Retinal pigment epithelial cell (primary cell): Measurements from ENCODE around the gene SEPTIN2.

ENCODE experiments used
- DNase-seq: peaks from one replicate; pipeline ENCODE4 v3.0.0-alpha.2; 2010; ENCODE audit warnings: low read depth
- H3K4me3 ChIP-seq: 2 replicates; pipeline ENCODE4 v1.5.1; 2011; ENCODE audit warnings: mild to moderate bottlenecking, low read length, control low read depth, moderate library complexity
- CTCF ChIP-seq: conservative IDR thresholded peaks from 2 replicates; pipeline ENCODE4 v1.5.1; 2011; ENCODE audit warnings: low read depth, low read length, control low read depth, inconsistent platforms

SEPTIN2 gene

DNA sequence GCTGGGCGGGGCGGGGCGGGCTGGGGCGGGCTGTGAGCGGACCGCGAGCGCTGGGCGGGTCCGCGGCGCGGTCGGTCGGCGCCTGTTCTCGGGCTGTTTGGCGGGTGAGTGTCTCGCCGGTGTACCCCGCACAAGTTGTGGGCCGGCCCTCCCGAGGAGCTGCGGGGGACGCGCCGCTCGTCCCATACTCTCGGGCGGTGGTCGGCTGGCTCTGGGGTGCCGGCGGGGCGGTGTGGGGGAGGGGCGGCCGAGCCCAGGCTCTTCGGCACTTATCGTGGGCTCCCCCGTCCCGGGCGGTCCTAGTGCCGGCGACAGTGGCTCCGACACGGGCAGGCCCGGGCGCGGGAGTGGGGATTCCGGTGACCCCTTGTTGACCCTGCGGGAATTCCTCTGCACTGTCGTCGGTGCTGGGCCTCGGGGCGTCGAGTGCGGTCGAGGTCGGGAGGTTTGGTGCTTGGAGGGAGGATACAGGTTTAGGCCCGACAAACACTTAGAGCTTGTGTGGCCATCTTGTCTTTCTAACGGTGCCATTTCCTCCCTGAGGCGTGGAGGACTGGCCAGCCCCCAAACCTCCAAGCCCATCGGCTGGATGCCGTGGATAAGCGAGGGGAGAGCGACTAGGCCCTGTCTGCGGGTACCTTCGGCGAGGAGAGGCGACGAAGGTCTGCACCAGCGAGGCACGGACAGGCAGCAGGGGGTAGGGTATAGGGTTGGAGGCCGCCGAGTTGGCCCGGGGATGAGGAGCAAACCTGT, at the start of gene SEPTIN2:
SEPTIN2 (plus strand) TSS at position 47 of the 753 bp plus-strand sequence. CDS start 8,308 bp downstream, outside the sequence.
- no peak for TF ChIP-seq CTCF
- H3K4me3 ChIP-seq = peak within 1 kb of the TSS; percentile 96
- no peak for DNase-seq

- DNase-seq = no peak
- no peak for TF ChIP-seq CTCF
- no peak overlapping the region for H3K4me3 ChIP-seq
Measured at GRCh38 chr2:241267249-241268067, 48.3 kb upstream of the SEPTIN2 start.

DNA sequence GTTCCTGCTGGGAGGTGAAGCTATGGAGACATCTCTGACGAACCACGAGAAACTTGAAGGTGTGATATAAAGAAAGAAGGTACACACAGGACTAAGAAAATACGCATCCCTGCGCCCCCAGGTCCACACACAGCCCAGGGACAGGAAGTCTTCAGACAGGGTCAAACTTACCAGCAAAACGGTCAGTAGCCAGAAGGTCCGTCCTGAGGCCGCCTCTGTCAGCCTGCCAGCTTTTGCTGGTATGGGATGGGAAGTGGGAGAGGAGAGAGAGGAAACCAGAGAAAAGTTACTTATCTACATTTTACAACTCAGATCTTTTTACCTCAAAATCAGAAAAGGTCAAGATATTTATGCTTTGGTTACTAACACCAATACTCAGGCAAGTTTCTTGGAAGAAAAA, 47.4 kb upstream of the SEPTIN2 start:
- TF ChIP-seq CTCF = no peak
- DNase-seq = no peak
- no peak overlapping the region for H3K4me3 ChIP-seq

DNA sequence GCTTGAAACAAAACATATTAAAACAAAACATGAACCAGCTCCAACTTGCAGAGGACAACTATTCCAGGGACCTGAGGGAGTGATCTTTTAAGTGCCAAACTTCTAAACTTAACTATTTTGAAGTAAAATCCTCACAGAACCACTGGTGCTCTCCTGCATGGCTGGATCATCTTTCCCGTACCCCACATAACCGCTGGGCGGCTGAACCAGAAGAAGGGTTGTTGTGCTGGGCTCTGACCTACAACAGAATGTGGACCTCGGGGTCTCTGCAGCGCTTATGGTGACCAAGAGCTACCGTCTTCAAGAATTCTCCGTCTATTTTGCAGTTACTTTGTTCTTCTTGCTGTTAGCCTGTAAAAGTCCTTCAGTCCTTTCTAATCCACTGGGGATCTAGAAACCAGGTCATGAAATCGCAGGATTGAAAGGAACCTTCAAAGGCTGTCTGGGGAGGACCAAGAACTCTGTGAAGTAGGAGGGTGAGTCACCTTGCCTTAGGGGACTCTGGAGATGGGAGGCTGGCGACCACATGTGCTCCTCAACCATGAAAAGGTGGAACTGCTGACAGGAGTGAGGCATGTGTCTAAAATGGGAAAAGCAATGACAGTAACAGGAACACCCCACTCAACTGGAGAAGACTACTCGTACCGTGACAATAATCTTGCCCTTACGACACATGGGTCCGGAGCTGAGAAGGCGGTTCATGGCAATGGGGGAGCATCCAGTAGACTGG, 46.8 kb upstream of the SEPTIN2 start:
- no peak overlapping the region for H3K4me3 ChIP-seq
- no peak for TF ChIP-seq CTCF
- no peak for DNase-seq

DNA sequence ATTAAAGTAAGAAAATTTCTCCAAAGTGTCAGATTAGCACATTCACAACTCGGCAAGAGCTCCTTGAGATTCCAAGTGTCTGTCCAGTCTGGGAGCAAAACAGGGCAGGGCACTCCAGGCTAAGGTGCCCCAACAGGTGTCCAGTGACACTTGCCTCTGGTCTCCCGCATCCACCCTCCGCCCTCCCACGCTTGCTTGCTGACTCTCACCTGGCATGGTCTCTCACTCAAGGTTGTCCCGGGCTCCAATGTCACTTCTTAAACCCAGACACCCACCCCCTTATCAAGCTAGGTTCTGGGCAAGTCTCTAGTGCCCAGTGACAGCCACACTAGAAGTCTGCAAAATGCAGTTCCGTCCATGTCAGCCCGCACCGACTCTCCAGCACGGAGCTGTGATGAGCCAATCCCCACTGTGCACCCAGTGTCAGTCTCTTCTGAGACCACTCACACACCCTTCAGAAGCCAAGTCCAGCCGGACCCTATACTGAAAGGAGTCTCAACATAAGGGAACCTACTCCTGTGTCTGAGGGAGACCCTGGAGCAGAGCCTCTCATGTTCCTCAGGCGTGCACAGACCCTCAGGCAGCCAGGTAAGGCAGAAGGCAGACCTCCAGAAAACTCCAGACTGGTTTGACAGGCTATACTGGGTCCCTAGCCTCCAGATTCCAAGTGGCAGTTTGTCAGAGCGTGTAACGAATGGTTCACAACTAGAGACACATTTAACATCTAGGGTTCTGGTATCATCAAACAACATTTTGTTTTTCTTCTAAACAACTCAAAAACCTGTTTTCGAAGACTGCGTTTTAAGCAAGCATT, 45.8 kb upstream of the SEPTIN2 start:
- no peak for TF ChIP-seq CTCF
- no peak overlapping the region for H3K4me3 ChIP-seq
- DNase-seq = no peak

GRCh38 chr2:241270531-241270930, 45.2 kb upstream of the SEPTIN2 start:
- TF ChIP-seq CTCF = no peak
- no peak overlapping the region for H3K4me3 ChIP-seq
- DNase-seq = no peak
